ENCODE measurements around the gene UCP2. TPM values are rescaled to one million over a fixed set of nuclear protein-coding genes. Genes with fewer than 3 reads are reported as not detected.

Gene UCP2
- total and polyA plus RNA-seq, 9 of the 15 experiments (the other 6 are each of a cell fraction or from before 2014, with no cell fraction given): 19.2 to 216 (median 87.9) TPM

DNA sequence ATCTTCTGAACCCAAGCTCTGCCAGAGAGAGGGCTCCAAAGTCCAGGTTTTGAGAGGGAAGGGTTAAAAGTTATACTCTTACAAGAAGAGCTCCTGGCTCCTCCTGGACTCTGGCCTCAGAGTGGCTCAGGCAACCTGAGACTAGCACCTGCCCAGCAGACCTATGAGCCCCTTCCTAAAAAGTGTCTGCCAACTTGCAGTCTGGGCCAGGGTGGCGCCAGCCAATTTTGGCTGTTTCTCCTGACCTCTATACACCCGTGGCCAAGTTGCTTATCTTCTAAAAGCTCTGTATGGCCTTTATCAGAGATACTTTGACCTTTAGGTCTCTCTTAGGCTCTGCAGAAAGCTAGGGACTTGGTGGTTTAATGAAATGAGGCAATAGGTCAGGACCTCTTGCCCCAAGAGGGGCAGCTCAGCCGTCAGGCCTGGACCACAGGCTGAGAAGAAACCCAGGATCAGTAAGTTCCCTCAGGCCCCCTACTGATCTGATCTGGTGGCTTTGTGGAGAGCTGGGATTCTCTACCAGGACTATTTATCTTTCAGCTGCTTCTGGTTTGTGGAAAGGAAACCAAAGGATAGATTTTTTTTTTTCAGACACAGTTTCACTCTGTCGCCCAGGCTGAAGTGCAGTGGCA lies 36.6 kb upstream of the UCP2 start:
- Histone ChIP-seq H4K20me1 (replicated peaks; ENCODE audit: control insufficient read depth, insufficient read depth, low read length) (peaks cover 6% of the 10 kb centered on the region), H3K9me3 (replicated peaks; ENCODE audit: control insufficient read depth, insufficient read depth, low read depth, low read length) (no peaks in the 10 kb centered on the region), H3K27ac (ENCODE audit: extremely low read depth, low read depth, low read length) (no peak overlapping the region), H3K4me1 (replicated peaks in 1 of 2; ENCODE audit: control insufficient read depth in 2 of 2, insufficient read depth in 2 of 2, low read length in 2 of 2) (peaks cover 20% of the 10 kb centered on the region in 2 experiments; a peak in 4 of 5 replicates), H3K27me3 (ENCODE audit: control insufficient read depth in 2 of 2, insufficient read depth in 2 of 2, low read length in 2 of 2) (no peaks in the 10 kb centered on the region), H3K9me1 (ENCODE audit: control insufficient read depth, insufficient read depth, low read length) (no peaks in the 10 kb centered on the region), H3K4me3 (no peak overlapping the region), H3K4me2 (ENCODE audit: insufficient read depth, low read length) (no peak overlapping the region), H2AFZ (ENCODE audit: low read depth, low read length) (no peak overlapping the region), H3K9ac (ENCODE audit: insufficient read depth in 1 of 2, low read depth in 2 of 2, low read length in 2 of 2) (no peak overlapping the region), H3K36me3 (ENCODE audit: control insufficient read depth, insufficient read depth, low read length) (no peaks in the 10 kb centered on the region; the same call in 2 of the 3 replicates), H3K79me2 (ENCODE audit: control insufficient read depth, insufficient read depth, low read length) (no peaks in the 10 kb centered on the region)
- BruUV-seq (replicated peaks): no TSS peak
- in situ Hi-C loops (cut with MboI): no loop called here
- POLR2A ChIA-PET: interaction anchor here (0.6 kb wide), 1 partner anchor 864 kb away, joined by 3 read pairs; no protein-coding TSS in a partner anchor
- FAIRE-seq: no peak
- 22% methylated on average over 4 of the region's 4 CpGs for WGBS (ENCODE audit: insufficient coverage, low coverage, missing lambda C conversion rate)
- CTCF ChIA-PET (ENCODE audit: low intra/inter-chr PET ratio): no interaction called here
- no peak for ATAC-seq
- DNase-seq (ENCODE audit: extremely low read depth in 1 of 4, low spot score in 3 of 4): no peak
- intact Hi-C loops (cut with micrococcal nuclease): no loop called here
- TF ChIP-seq, protein P1, sequence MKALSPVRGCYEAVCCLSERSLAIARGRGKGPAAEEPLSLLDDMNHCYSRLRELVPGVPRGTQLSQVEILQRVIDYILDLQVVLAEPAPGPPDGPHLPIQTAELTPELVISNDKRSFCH (CRISPR knock-in tag; IDR thresholded peaks at IDR 0.05): no peak
- TF ChIP-seq, protein P1 (tag; IDR thresholded peaks at IDR 0.05): peak; percentile 68; the same call in 1 of the 2 replicates
- no peak for TF ChIP-seq ZBTB7A (IDR thresholded peaks at IDR 0.05; ENCODE audit: borderline replicate concordance, control insufficient read depth, low read depth, low read length)
- TF ChIP-seq ESRRA (IDR thresholded peaks at IDR 0.05; ENCODE audit: borderline replicate concordance, low read depth): peak; percentile 50; the same call in 1 of the 2 replicates
- TF ChIP-seq, protein P2, sequence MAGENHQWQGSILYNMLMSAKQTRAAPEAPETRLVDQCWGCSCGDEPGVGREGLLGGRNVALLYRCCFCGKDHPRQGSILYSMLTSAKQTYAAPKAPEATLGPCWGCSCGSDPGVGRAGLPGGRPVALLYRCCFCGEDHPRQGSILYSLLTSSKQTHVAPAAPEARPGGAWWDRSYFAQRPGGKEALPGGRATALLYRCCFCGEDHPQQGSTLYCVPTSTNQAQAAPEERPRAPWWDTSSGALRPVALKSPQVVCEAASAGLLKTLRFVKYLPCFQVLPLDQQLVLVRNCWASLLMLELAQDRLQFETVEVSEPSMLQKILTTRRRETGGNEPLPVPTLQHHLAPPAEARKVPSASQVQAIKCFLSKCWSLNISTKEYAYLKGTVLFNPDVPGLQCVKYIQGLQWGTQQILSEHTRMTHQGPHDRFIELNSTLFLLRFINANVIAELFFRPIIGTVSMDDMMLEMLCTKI (IDR thresholded peaks at IDR 0.05; ENCODE audit: partially characterized antibody): no peak
- no peak for TF ChIP-seq ZNF408 (CRISPR knock-in tag; IDR thresholded peaks at IDR 0.05; ENCODE audit: low read depth)
- TF ChIP-seq, protein P3, sequence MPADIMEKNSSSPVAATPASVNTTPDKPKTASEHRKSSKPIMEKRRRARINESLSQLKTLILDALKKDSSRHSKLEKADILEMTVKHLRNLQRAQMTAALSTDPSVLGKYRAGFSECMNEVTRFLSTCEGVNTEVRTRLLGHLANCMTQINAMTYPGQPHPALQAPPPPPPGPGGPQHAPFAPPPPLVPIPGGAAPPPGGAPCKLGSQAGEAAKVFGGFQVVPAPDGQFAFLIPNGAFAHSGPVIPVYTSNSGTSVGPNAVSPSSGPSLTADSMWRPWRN (IDR thresholded peaks at IDR 0.05; ENCODE audit: low read depth): peak; percentile 71; the same call in 1 of the 2 replicates
- no peak for TF ChIP-seq ZNF668 (CRISPR knock-in tag; IDR thresholded peaks at IDR 0.05)
- TF ChIP-seq CBFA2T3 (IDR thresholded peaks at IDR 0.05): peak; percentile 42
- 0 out of 2 replicates have a peak, but pooled peaks have one; percentile 10 for TF ChIP-seq TEAD4 (IDR thresholded peaks at IDR 0.05; ENCODE audit: low read length)
- TF ChIP-seq TEAD4 (CRISPR knock-in tag; IDR thresholded peaks at IDR 0.05; ENCODE audit: borderline replicate concordance): no peak
- TF ChIP-seq ZNF239 (CRISPR knock-in tag; IDR thresholded peaks at IDR 0.05): no peak
- no peak for TF ChIP-seq GABPB2 (CRISPR knock-in tag; conservative IDR thresholded peaks at IDR 0.05)
- no peak for TF ChIP-seq ERF (CRISPR knock-in tag; IDR thresholded peaks at IDR 0.05)
- TF ChIP-seq NR2C1 (IDR thresholded peaks at IDR 0.05): no peak
- peak; percentile 59; the same call in 1 of the 2 replicates for TF ChIP-seq NR2C1 (tag; IDR thresholded peaks at IDR 0.05)
- peak; percentile 9 for TF ChIP-seq MEIS2 (IDR thresholded peaks at IDR 0.05; ENCODE audit: partially characterized antibody)
- TF ChIP-seq, protein P4, sequence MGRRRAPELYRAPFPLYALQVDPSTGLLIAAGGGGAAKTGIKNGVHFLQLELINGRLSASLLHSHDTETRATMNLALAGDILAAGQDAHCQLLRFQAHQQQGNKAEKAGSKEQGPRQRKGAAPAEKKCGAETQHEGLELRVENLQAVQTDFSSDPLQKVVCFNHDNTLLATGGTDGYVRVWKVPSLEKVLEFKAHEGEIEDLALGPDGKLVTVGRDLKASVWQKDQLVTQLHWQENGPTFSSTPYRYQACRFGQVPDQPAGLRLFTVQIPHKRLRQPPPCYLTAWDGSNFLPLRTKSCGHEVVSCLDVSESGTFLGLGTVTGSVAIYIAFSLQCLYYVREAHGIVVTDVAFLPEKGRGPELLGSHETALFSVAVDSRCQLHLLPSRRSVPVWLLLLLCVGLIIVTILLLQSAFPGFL (CRISPR knock-in tag; IDR thresholded peaks at IDR 0.05): no peak
- no peak for TF ChIP-seq CREB1 (IDR thresholded peaks at IDR 0.05)
- TF ChIP-seq CREB1 (CRISPR knock-in tag; IDR thresholded peaks at IDR 0.05): no peak

Data from K562 (cell line).